Subcutaneous preadipocyte (primary cell): ENCODE data around the gene TSSK3. TPM values are rescaled to one million over a fixed set of nuclear protein-coding genes. Genes with fewer than 3 reads are reported as not detected.

ENCODE experiments used
- total RNA-seq: library from RNA; depleted of rRNA; stranded (reverse); fragments of >200 nt; gene quantifications from 2 replicates; pipeline ENCODE4 v1.2.3, GENCODE V29; 2012

The TSSK3 gene, protein sequence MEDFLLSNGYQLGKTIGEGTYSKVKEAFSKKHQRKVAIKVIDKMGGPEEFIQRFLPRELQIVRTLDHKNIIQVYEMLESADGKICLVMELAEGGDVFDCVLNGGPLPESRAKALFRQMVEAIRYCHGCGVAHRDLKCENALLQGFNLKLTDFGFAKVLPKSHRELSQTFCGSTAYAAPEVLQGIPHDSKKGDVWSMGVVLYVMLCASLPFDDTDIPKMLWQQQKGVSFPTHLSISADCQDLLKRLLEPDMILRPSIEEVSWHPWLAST
- total RNA-seq = 1.1 and 1.2 TPM in 2 replicates

DNA sequence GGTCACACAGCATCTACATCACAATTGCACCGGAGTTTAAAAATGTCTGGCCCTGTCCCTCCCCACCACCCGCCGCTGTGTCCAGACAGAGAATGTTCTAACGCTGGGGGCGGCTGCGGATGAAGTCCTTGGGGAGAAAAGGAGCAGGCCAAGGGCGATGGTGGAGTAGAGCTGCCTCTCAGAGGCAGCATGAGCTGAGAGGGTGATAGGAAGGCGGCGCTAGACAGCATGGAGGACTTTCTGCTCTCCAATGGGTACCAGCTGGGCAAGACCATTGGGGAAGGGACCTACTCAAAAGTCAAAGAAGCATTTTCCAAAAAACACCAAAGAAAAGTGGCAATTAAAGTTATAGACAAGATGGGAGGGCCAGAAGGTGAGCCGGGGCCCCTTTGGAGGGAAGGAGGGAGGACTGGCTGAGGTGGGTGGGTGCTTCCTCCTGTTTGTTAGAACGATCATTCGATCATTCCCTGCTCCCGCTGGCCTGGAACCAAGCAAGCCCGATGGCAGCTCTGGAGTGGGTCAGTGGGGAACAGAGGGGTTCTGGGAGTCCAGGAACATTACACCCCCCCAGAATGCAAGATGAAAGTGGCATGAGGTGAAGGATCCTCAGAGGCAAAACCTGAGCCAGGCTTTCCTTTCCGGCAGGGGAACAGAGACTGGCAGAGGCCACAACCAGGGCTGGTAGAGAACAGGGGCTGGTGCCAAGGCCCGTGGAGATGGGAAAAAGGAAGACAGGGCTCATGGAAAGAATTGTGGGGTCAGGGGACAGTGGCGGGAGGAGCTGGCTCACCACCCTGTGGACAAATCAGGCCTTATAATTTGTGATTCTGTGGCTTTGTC lies at the start of gene TSSK3, which contains the start of gene FAM229A:
Gene TSSK3 (plus strand): TSS at position 66 of the 840 bp plus-strand sequence. CDS start 163 bp downstream, at position 229.
Gene FAM229A (minus strand): TSS at position 12 of the 840 bp plus-strand sequence. CDS start 394 bp downstream, outside the sequence.

DNA sequence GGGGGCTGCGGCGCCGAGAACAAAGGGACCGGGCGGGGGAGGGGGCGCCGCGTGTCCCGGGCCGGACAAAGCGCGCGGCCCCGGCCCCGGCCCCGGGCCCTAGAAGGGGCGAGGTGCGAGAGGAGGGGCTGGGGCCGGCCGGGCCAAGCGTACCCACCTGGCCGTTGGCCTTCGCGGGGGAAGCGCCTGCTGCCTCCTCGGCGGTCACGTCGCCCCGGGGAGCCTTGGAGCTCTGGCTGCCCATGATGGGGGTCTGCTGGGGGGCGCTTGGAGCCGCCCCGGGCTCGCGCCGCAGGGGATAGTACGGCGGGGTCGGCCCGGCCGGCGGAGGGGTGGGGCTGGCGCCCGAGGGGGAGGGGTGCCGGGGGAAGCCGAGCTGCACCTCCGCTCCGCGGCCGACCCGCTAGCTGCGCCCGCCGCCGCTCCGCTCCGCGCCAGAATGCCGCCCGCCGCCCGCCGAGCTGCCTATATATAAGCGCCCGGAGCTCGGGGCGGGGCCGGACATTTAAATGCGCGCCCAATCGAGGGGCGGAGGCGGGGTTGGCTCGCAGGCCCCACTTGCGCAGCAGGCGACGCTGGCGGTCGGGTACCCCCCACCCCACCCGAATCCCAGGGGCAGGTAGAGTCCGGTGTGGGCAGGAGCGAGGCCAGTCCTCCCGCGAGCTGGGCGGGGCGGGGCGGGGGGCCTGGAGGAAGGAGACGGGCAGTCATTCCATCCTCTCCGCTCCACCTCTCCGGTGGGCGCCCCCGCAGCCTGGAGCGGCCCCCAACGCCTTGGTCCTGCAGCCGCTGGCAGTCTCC lies 26.3 kb upstream of the TSSK3 start, which contains the start of gene MARCKSL1:
Gene MARCKSL1 (minus strand): TSS at position 444 of the 801 bp plus-strand sequence. CDS start 200 bp downstream, at position 244.

DNA sequence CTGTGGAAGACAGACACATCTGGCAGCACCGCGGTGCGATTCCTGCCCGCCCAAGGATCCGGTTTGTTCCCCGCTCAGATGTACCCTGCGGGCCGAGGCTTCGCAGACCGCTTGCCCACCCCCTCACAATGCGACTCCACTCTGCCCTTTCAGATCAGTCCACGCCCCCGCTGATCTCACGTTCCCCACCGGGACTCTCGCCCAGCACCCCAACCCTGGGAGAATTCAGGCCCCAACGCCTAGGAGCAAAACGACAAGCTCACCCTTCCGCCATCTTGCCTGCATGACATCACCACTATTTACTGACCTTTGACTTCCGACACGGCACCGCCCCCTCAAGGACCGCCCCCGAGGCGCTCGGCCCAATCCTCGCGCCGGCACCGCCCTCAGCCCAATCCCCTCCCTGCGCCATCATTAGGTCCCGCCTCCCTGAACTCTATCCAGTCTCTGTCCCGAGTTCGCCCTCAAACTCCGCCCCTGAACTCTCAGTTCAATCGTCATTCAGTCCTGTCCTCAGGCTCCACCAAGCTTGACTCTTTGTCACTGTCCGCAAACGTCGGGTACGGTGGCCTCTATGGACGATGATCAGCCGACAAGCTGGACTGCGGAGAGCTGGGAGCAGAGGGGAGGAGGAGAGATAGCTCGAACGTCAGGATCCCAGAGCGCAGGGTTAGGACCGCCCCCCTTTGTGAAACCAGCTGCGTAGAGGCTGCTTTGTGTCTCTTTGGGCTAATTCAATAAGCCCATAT lies 32.0 kb downstream of the TSSK3 start, which contains the start of gene BSDC1:
Gene BSDC1 (minus strand): TSS at position 301 of the 749 bp plus-strand sequence. CDS start 27 bp downstream, at position 274.

Other genes starting within 250 kb of the TSSK3 start
- gene TXLNA, start 182.9 kb upstream of the TSSK3 start, total RNA-seq = 75.7 and 82.9 TPM in 2 replicates
- 7.3 and 8.4 TPM in 2 replicates for gene CCDC28B, start 161.9 kb upstream of the TSSK3 start, total RNA-seq
- gene IQCC, start 156.9 kb upstream of the TSSK3 start, total RNA-seq = 1.1 and 2.0 TPM in 2 replicates
- gene DCDC2B, start 153.4 kb upstream of the TSSK3 start, total RNA-seq = not detected in 2 replicates
- gene TMEM234, start 140.2 kb upstream of the TSSK3 start, total RNA-seq = 16.5 and 17.2 TPM in 2 replicates
- 290 and 329 TPM in 2 replicates for gene EIF3I, start 140.1 kb upstream of the TSSK3 start, total RNA-seq
- 0.39 and 1.1 TPM in 2 replicates for gene FAM167B, start 115.3 kb upstream of the TSSK3 start, total RNA-seq
- not detected in 2 replicates for gene LCK, start 111.3 kb upstream of the TSSK3 start, total RNA-seq
- gene HDAC1, start 70.5 kb upstream of the TSSK3 start, total RNA-seq = 32.3 and 44.0 TPM in 2 replicates
- 1.6 and 2.6 TPM in 2 replicates for gene MARCKSL1, start 26.3 kb upstream of the TSSK3 start, total RNA-seq
- 1.4 and 1.8 TPM in 2 replicates for gene FAM229A, start 54 bp upstream of the TSSK3 start, total RNA-seq
- gene BSDC1, start 31.9 kb downstream of the TSSK3 start, total RNA-seq = 38.3 and 38.9 TPM in 2 replicates
- under 0.01 TPM in 1 of 2 replicates, not detected in the other for gene ZBTB8B, start 102.5 kb downstream of the TSSK3 start, total RNA-seq
- gene ZBTB8A, start 176.9 kb downstream of the TSSK3 start, total RNA-seq = 4.3 and 4.8 TPM in 2 replicates